RKO (cell line): ENCODE measurements around the gene KIRREL3.

Source experiments
- DNase-seq: peaks from one replicate; pipeline ENCODE4 v3.0.0-alpha.2; 2016; ENCODE audit warnings: low spot score

KIRREL3 gene

GRCh38 chr11:126528075-126528474, 472.5 kb downstream of the KIRREL3 start:
- no peak for DNase-seq

DNA sequence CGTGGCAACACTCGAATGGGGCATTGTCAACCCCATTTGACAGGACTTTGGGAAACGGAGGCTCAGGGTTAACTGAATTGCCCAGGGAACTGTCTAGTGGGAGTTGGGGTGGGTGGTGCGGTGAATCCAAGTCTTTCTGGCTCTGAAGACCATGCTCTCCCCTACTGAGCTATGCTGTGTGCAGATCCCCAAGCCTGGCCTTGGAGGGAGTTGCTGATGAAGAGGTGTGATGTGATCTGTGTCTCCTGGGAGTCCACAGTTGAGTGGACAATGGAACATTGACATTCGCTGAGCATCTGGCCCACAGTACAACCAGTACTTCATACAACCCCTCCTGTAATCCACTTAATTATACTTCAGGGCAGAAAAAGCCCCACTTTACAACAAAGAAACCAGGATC, 472.9 kb downstream of the KIRREL3 start:
- no peak for DNase-seq

- no peak for DNase-seq
Measured at GRCh38 chr11:126526471-126526870, 474.1 kb downstream of the KIRREL3 start.

GRCh38 chr11:126525702-126526101, 474.9 kb downstream of the KIRREL3 start:
- no peak for DNase-seq

DNA sequence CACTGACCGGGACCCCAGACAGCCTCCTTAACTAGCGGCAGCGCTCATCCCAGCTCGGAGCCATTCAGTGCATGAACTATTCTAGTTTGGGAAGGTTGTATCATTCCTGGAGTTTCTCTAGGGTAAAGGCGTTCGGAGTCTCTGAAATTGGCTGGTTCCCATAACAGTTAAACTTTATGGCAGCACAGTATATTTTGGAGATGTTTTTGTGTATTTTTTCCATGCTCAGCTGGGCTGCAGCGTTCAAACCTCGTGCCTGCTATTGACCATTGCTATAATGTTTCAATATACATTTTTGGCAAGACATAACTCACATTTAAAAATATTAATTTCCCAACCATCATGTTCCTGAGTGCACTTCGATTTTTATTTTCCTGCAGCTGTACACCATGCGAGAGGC, 475.4 kb downstream of the KIRREL3 start:
- DNase-seq, result no peak

DNA sequence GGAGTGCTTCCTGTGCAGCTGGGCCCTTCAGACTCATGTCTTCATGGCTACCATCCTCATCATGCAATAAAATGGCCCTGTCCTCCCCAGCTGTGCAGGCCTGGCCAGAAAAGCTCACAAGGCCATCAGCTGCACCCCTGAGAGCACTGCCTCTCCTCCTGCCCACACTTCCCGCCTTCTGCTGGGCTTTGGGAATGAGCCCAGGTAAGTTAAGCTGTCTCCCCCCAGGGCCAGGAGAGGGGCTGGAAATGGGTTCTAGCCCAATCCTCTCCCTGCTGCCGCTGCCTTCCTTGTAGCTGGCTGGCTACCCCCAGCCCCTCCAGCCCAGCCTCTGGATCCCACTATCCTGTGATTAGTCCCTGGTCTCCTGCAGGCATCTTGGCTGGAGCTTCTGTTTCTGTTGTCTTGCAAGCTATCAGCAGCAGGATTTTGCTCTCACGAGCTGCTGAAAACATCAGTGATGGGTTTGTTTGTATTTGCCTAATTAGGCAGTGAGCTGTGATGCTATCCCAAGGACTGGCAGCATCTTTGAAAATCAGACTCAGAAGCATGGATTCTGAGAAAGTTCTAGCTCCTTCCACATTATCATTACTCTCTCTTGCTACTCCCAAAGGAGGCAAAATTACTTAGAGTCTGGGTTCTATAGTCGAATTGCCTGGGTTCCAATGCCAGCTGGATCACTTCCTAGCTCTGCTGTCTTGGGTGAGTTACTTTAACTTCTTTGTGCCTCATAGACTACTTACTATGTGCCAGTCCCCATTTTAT, 476.9 kb downstream of the KIRREL3 start:
- DNase-seq, result no peak

GRCh38 chr11:126522606-126523005, 478.0 kb downstream of the KIRREL3 start:
- DNase-seq, result no peak

DNA sequence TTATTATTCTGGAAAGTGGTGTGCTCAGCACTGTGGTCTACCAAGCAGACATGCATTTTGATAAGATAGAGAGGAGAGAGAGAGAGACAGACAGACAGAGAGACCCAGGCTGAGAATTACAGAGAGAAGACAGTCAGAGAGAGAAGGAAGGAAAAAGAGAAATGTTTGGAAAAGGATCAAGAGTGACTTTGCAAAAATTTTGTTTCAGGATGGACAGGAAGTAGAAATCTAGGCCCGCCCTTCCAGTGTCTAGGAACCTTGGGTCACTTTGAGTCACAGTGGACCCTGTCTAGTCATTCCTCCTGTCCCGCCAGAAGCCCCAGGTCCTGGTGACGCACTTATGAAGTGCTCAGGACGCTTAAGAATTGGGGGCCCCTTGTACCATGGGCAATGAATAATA, 478.4 kb downstream of the KIRREL3 start:
- no peak for DNase-seq

- DNase-seq, result no peak
Measured at GRCh38 chr11:126521196-126521595, 479.4 kb downstream of the KIRREL3 start.

DNA sequence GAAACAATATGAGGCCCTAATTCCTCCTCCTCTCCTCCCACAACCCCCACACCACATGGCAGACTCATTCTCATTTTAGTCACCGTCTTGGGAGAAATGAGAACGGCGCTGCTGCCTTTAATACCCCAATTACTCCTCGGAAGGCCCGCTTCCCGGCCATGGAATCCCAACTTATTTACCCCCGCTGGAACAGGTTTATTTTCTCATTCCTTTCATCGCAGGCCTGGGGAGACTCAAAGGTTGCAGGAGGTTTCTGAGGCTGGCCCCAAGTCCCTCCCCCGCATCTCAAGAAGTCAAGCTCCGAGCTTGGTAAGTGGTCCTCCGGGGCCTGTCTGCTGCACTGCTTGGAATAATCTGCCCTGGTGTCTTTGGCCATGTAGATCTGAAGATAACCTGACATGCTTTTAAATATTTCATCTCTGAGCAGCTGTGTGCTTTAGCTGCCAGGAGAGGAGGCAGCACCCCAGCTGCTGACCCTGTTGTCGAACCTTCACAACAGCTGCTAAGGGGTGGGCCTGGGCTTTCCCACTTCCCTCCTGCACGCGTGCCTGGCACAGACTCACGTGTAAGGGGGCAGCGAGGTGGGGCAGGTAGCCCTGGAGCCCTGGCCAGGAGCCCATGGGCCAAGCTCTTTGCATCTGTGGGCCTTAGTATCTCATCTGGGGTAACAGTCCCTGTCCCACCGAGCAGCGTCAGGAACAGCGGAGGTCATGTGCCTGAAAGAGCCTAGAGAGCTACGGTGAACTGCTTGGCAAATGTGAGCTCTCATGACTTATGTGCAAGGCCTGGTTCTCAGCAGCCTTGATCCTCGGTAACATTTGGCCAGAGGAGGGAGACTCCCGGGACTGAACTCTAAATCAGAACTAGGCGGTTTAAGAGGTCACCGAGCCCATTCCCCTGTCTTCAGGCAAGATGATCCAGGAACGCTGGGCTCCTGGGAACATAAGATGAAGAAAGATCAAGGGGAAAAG, 480.5 kb downstream of the KIRREL3 start:
- DNase-seq, result no peak

DNA sequence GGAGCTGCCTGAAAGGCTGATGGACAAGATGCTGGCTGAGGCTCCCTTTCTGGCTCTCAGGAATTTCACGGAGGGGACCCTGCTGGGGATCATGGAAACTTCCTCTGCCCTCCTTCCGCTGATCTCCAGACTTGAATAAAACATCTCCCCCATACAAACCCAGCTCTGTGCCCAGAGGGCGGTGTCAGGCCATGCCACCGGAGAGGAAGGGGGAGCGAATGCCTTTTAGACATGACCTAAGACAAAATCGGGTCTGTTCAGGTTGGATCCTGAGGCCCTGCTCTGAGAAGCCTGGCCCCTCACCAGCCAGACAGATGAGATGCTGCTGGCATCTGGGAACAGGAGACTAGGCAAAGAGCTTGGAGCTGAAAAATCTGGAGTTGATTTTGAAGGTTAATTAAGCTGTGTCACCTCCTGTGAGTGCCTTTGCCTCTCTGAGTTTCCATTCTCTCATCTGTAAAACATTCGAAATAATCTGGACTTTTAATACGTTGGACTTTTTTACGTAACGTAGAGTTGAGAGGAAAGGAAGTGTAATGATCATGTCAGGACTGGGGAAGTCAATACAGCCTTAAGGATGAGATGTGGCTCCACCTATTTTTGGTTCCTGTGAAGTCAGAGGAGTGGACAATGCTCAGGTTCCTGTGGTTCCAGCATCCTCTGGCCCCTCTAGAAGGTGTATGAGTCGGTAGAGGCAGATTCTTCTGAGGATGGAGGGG, 481.4 kb downstream of the KIRREL3 start:
- no peak for DNase-seq

- DNase-seq, result no peak
Measured at GRCh38 chr11:126518071-126518971, 482.2 kb downstream of the KIRREL3 start.

DNA sequence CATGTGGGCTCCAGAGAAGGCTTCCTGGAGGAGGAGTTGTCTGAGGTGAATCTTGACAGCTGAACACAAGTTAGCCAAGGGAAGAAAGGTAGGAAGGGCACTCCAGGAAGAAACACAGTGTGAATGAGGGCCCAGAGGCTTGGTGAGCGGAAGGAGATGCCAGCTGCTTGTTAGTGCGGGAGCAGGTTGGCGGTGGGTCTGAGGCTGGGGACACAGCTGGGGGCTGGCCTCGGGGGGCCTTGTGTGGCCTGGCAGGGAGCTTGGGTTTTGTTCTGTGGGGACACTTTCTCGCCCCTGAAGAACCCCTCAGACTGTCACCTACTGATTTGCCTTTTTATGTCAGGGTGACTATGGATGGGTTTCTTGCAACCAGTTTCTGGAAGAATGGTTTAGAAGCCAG, 485.1 kb downstream of the KIRREL3 start:
- DNase-seq, result no peak

DNA sequence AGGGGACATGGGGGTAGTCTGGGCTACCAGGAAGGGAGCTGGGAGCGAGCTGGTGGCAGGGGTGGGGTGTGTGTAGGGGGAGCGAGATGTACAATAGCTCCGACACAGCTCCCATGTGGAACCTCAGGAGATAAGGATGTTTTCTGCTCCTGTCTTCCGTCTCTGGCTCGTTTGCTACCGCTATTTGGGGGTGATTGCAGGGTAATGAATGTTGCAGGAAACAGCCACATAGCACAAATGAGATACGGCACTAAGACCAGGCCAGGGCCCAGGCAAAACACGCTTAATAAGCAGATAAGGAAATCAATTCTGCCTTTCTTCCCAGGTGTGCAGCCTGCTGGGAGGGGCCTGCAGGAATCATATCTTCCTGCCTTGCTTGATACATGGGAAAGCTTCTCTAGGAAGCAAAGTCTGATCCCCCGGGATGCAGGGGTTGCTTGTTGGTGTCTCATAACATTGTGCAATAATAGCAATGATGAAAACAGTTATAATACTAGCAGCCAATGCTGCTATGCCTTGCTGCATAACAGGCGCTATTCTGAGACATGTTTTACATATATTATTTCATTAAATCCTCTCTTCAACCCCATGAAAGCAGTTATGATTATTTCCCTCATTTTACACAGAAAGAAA, 486.4 kb downstream of the KIRREL3 start:
- DNase-seq, result no peak

DNA sequence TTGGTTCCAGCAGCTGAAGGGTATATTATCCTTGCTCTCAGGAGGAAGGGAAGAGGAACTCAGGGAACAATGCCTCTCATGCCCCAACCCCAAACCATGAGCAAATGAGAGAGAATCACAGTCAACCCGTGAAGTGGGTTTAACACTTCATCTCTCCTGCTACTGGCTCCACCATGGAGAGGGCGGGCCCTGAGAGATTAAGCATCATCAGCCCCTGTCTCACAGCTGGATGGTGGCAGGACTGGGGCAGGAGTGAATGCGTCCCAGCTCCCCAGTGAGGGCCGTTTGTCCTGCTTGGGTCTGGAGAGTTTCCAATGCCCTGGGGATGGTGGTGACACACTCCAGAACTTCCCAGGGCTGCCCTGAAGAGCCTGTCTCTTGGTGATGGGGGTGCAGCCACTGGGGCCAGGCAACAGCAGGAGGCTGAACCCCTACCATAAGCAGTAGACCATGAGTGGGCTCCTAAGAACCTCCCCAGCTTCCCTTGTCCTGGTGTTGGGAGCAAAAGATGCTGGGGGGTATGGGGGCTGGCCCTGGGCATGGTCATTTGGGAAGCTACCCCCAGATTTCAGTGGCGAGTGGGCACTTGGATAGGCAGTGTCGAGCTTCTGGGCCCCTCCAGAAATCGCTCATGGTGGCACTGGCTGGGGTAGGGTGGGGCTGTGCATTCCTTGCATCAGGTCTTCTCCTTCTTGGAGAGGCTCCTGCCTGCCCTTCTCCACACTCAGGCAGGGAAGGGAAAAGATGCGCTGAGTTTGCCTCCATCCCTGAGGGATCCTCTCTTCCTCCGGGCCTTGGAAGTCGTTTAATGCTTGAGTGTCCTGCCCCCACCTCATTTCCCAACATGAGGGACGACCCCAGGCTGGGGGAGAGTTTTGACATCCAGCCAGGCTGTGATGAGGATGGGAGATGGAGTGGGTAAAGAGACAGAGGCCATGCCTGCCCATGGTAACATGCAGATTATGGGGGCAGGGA, 487.5 kb downstream of the KIRREL3 start:
- DNase-seq, result no peak

- no peak for DNase-seq
Measured at GRCh38 chr11:126512251-126512650, 488.3 kb downstream of the KIRREL3 start.

DNA sequence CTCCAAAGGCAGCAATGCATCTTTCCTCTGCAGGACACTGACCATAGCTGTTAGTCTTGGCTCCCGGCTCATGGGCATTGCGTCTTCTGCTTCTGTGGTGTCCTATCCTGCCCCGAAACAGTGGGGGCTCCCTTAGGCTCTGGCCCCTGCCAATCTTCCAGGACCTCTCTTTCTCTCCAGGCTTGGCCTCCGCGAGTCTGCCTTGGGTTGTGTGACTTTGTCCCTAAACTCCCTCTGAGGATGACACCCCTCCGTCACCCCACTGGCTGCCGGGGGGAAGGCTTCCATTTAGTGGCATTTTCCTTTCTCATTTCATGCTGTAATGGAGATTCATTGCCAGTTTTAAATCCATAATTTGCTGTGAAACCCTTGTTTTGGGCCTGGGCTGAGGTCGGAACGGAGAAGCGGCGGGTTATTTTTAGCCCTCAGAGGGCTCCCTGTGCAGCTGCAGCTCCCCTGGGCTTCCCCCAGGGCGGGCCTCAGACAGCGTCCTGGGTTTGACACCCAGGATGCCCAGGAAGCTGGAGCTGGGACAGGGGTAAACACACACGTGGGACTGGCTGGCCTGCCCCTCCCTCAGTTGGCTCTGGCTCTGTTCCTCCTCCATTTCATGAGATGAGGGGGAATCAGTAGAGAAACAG, 489.0 kb downstream of the KIRREL3 start:
- no peak for DNase-seq

DNA sequence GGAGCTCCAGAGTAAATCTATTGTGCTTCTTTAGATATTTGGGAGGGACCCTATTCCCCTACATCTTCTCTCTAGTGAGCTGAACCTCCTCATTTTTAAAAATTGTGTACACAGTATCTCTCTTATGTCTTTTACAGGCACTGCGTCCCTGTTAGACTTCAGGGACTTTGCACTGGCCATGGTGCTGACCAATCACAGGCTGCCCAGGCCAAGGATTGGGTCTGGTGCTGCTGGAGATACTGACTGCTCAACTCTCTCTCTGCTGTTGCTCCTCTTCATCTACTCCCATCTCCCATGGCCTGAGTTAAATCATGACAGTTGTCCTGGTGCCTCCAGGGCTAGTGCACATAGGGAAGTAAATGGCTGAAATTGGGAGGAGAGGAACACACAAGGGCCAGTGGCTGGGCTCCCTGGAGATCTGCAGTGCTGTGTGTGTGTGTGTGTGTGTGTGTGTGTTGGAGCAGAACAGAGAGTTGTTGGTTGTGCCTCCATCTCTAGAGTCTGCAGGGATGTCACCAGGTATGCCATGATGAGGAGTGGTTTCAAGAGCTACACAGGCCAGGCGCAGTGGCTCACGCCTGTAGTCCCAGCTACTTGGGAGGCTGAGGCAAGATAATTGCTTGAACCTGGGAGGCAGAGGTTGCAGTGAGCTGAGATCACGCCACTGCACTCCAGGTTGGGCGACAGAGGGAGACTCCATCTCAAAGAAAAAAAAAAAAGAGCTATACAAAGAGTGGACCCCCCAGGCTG, 489.8 kb downstream of the KIRREL3 start:
- DNase-seq, result no peak
